Large intestine (tissue), 3 donors: ENCODE results near the gene DUT. TPM values are rescaled to one million over a fixed set of nuclear protein-coding genes. Genes with fewer than 3 reads are reported as not detected.

ENCODE experiments used
- DNase-seq, 2 donors: peaks; one replicate each; pipeline versions ENCODE4 v3.0.0 to v3.0.0-alpha.2; 2013
- H3K27ac ChIP-seq: one replicate; pipeline ENCODE4 v1.5.1; 2013; ENCODE audit warnings: low read length
- H3K27me3 ChIP-seq: 2 replicates; pipeline ENCODE4 v1.6.1; 2013; ENCODE audit warnings: low read length; ENCODE audit not compliant: control insufficient read depth, insufficient read depth
- H3K36me3 ChIP-seq: 2 replicates; pipeline ENCODE4 v1.6.1; 2013; ENCODE audit warnings: low read length; ENCODE audit not compliant: control insufficient read depth, insufficient read depth
- H3K4me1 ChIP-seq: one replicate; pipeline ENCODE4 v1.6.1; 2013; ENCODE audit warnings: low read length; ENCODE audit not compliant: control insufficient read depth, insufficient read depth
- H3K4me3 ChIP-seq: one replicate; pipeline ENCODE4 v1.5.1; 2013; ENCODE audit warnings: low read length
- H3K9me3 ChIP-seq: one replicate; pipeline ENCODE4 v1.6.1; 2013; ENCODE audit warnings: mild to moderate bottlenecking, low read depth, low read length, moderate library complexity; ENCODE audit not compliant: control insufficient read depth
- WGBS: methylation state at CpG from one replicate; pipeline ENCODE4 v1.1.5; 2013; ENCODE audit warnings: low lambda C conversion rate; ENCODE audit not compliant: insufficient coverage; 5-methylcytosine and 5-hydroxymethylcytosine counted together
- polyA plus RNA-seq: library from polyadenylated mRNA; unstranded; fragments of 120-200 nt; gene quantifications from one replicate; pipeline ENCODE4 v1.2.1, GENCODE V29; 2013

DUT gene
- polyA plus RNA-seq, 1 donor, result 112 TPM

DNA sequence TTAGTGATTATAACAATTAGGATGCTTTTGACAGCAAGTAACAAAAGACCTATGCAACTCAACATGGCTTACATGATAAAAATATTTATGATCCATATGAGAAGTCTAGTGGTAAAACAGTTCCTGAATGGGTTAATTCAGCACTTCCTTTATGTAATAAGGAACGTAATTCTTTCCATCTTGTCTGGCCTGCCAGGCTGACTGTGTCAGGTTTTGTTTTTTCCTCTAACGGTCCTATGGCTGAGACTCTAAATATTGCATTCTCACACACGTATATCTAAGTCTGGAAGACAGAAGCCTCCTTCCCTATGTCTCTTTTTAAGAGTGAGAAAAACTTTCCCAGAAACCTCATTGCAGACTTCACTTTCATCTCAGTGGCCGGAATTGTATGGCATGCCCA, 50.6 kb downstream of the DUT start:
- no peaks in the 10 kb centered on the region for H3K36me3 ChIP-seq
- H3K27me3 ChIP-seq, result no peaks in the 10 kb centered on the region
- WGBS, result no CpG with 5 or more reads among the region's 4 CpGs
- no peaks in the 10 kb centered on the region for H3K9me3 ChIP-seq
- H3K4me3 ChIP-seq, result no peak overlapping the region
- DNase-seq, result no peak
- H3K27ac ChIP-seq, result no peak overlapping the region
- no peaks in the 10 kb centered on the region for H3K4me1 ChIP-seq

DNA sequence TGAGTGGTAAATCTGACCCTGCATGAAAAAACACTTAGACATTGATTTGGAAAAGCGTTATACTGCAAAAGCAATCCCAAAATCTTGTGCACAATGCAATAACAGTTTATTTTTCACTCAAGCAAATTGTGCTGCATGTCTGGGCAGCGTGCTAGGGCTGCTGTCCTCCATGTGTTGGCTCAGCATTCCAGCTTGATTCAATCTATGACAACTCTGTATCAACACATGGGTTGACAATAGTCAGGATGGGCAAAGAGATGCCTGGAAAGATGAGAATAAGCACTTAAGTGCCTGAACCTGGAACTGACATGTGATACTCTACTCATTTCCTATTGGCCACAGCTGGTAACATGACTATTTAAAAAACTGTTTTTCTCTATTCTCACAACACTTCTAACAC, 51.8 kb downstream of the DUT start:
- Histone ChIP-seq H3K4me1 (no peaks in the 10 kb centered on the region), H3K4me3 (no peak overlapping the region), H3K27me3 (no peaks in the 10 kb centered on the region), H3K27ac (no peak overlapping the region), H3K36me3 (no peaks in the 10 kb centered on the region), H3K9me3 (no peaks in the 10 kb centered on the region)
- DNase-seq, result no peak
- WGBS, result no CpG with 5 or more reads among the region's 2 CpGs

DNA sequence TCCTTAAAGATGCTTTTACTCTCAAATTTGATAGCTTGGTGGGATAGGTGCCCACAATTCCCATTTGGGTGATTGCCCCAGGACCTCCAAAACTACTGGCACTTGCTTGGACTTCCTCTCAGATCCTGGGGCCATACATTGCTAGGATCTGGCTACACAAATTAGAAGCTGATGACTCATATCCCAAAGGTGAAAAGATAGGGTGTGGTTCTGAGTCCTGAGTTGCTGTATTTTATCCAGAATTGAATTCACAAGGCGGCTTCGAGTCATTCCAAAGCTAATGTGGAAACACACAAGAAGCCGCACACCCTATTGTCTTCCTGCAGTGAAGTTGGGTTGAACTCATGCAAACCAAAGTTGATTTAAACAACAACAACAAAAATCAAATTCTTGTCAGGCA, 53.4 kb downstream of the DUT start:
- Histone ChIP-seq H3K27me3 (no peaks in the 10 kb centered on the region), H3K4me3 (no peak overlapping the region), H3K4me1 (no peaks in the 10 kb centered on the region), H3K27ac (no peak overlapping the region), H3K9me3 (no peaks in the 10 kb centered on the region), H3K36me3 (no peaks in the 10 kb centered on the region)
- WGBS, result no CpG with 5 or more reads among the region's 3 CpGs
- no peak for DNase-seq

DNA sequence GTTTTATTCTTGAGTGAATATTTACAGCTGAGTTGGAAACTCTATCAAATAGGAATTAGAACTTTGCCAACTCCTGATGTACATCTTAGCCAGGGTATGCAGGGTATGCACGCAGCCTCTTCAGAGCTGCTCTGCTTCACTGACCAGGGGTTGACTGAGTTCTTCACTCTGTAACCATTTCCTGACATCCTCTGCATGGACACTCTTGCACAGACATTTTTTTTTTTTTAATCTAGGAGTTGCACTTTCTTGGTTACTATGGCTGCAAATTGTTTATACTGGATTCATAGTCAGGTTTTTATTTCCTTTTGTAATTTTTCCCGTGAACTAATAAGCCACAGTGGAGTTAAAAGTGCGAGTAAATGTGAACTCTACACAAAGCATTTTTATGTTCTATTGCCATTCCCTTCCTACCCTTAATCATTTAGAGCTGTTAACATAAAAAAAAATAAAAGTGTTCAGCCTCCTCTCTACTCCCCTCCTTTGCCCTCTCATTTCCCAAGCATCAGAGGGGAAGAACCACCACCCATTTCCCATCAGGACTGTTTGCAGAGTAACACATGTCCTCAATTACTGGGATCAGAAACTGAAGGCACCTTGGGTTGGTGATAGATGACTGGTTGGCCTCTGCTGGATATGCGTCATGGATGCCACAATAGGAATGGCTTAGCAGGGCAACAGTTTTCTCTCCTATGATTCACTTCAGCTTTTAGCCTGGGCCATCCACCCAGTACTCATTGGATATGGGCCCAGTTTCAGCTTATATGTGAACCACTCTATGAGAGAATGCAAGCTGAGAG, 54.0 kb downstream of the DUT start:
- 90% methylated on average over 2 of the region's 4 CpGs for WGBS
- Histone ChIP-seq H3K9me3 (no peaks in the 10 kb centered on the region), H3K27me3 (no peaks in the 10 kb centered on the region)

DNA sequence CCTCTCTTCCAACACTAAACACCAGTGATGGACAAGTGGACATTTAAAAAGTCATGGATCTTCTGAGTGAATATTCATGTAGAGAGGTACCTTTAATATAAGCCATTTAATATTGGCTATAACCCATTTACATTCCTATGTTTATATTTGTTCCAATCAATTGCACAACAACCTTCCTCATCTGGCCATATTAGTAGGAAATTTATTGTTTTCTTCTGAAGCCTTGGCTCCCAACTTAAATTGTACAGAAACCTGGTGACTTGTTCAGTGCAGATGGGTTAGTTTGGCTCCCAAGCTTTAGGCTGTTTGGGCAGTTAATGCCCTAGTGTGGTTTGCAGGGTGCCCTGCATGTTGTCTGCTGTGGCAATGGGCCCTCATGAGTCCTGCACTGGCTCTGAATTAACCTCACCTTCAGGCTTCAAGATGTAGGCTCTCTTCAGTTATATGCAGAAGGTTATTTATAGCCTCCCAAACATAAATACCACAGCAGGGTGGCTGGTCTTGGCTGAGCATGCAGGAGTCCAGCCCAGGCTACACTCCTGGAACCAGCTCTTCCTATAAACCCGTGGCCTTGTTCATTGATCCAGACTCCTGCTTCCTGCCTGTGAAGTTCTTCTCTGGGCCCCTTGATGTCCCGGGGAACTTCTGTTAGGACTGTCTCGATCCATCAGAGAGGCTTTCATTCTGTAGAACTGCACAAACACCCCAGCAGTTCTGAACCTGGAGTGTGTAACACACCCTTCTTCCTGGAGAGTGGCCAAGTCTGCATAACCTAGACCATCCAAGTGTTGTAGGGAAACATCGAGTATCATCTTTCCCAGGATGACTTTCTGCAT, 57.0 kb downstream of the DUT start:
- DNase-seq, result no peak
- no peaks in the 10 kb centered on the region for H3K36me3 ChIP-seq
- no peaks in the 10 kb centered on the region for H3K4me1 ChIP-seq
- H3K27me3 ChIP-seq, result no peaks in the 10 kb centered on the region
- WGBS, result no CpG with 5 or more reads among the region's 4 CpGs
- no peaks in the 10 kb centered on the region for H3K9me3 ChIP-seq
- H3K4me3 ChIP-seq, result no peak overlapping the region
- no peak overlapping the region for H3K27ac ChIP-seq

More for the DNA sequence above, 54.0 kb downstream of the DUT start:
- Histone ChIP-seq H3K4me3 (no peak overlapping the region), H3K36me3 (no peaks in the 10 kb centered on the region), H3K4me1 (no peaks in the 10 kb centered on the region), H3K27ac (no peak overlapping the region)
- no peak for DNase-seq

DNA sequence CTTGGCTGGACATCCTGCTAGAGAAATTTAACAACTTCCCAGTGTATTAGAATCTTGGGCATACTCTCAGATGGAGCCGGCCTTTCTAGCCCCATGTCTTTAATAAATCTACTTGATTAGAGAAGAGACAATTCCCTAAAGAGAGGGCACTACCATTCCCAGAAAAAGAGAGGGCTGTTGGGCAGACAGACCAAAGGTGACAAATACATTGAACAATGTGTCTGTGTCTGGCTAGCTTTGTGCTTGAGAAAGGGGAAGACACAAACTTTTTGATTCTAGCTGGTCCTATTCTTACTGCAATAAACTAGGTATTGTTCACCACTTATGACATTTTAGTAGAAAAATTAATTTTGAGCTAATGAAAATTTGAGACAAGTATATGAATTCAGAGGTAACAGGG, 57.7 kb downstream of the DUT start:
- no peaks in the 10 kb centered on the region for H3K4me1 ChIP-seq

DNA sequence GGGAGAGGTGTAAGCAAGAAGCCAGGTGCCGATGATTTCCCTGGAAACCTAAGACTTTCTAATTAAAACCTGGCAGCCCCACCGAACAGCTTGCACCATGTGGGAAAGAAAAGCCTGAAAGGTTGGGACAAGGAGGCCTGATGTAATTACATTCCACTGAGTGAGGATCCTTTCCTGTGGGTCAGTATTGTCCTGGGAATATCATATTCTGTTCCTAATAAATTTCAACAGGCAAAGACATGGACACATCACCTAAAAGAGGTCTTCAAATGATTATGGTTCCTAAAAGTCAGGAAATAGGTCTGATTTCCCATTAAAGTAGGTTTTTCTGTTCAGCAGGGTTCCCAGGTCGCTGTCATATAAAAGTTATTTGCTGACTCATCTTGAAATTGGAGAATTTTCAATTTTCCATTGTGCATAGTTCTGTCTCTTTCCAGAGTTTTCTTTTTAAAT, 58.5 kb downstream of the DUT start:
- WGBS, result no CpG with 5 or more reads among the region's 3 CpGs

More for the DNA sequence above, 57.7 kb downstream of the DUT start:
- WGBS, result no CpG with 5 or more reads among the region's 1 CpG
- Histone ChIP-seq H3K36me3 (no peaks in the 10 kb centered on the region), H3K4me3 (no peak overlapping the region), H3K9me3 (no peaks in the 10 kb centered on the region), H3K27ac (no peak overlapping the region), H3K27me3 (no peaks in the 10 kb centered on the region)
- no peak for DNase-seq

DNA sequence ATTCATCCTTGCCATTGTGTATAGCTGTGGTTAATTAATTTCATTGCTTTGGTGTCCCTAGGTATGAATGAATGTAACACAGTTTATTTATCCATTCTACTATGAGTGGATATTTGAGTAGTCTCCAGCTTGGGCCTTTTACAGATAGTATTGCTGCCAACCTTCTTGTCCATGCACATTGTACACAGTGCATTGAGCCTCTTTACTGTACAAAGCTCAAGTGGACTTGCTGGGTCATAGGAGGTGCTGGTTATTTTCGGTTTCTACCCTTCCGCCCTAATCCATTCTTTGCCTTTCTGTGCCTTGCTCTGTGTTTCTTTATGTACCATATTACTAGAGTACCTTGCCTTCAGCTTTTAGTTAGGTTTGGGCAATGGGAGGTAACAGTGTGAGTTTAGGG, 60.7 kb downstream of the DUT start:
- 100% methylated on average over 1 of the region's 2 CpGs for WGBS
- Histone ChIP-seq H3K9me3 (no peaks in the 10 kb centered on the region), H3K27me3 (no peaks in the 10 kb centered on the region), H3K36me3 (no peaks in the 10 kb centered on the region), H3K4me1 (no peaks in the 10 kb centered on the region), H3K4me3 (no peak overlapping the region), H3K27ac (no peak overlapping the region)
- no peak for DNase-seq

More for the DNA sequence above, 58.5 kb downstream of the DUT start:
- Histone ChIP-seq H3K27me3 (no peaks in the 10 kb centered on the region), H3K9me3 (no peaks in the 10 kb centered on the region), H3K4me1 (no peaks in the 10 kb centered on the region), H3K4me3 (no peak overlapping the region), H3K27ac (no peak overlapping the region), H3K36me3 (no peaks in the 10 kb centered on the region)
- DNase-seq, result no peak

DNA sequence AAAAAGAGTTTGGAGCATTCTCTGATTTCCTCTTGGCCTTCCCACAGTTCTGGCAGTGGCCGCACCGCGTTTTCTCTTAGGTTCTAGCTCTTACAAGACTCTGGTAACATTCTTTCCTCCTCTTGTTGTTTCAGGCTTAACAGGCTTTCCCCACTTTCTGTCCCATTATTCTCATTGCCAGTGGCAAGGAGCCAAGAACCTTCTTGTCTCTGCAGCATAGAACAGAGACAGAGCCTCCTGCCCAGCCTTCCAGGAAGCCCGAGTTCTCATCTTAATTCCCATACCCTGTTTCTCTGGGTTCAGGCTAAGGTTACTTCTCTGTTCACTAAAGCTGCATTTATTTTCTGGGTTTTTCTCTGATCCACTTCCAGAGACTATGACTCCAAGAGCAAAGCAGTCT, 61.1 kb downstream of the DUT start:
- H3K27ac ChIP-seq, result no peak overlapping the region
- H3K4me1 ChIP-seq, result no peaks in the 10 kb centered on the region
- 80% methylated on average over 1 of the region's 4 CpGs for WGBS
- H3K4me3 ChIP-seq, result no peak overlapping the region
- no peaks in the 10 kb centered on the region for H3K27me3 ChIP-seq
- no peaks in the 10 kb centered on the region for H3K9me3 ChIP-seq
- H3K36me3 ChIP-seq, result no peaks in the 10 kb centered on the region
- peak in 1 of 2 donors; percentile 9 for DNase-seq
